HepG2 (cell line): ENCODE results near the gene ROS1. TPM values are rescaled to one million over a fixed set of nuclear protein-coding genes. Genes with fewer than 3 reads are reported as not detected.

Source experiments
- ATAC-seq: fragments of 200-7000 bp; cut with Tn5 transposase; 3 replicates; pipeline ENCODE4 v1.9.1; 2020; ENCODE audit warnings: mild to moderate bottlenecking, moderate library complexity
- BruUV-seq: library from RNA; stranded (reverse); fragments of 400-500 nt; replicated peaks from 2 replicates; lab custom pipeline; 2021; lab: Mats Ljungman, UMichigan
- CTCF ChIA-PET: fragments of 300-600 bp; formaldehyde crosslinking; extraction: SDS; loops from one replicate; lab custom pipeline; 2021; ENCODE audit warnings: low total read pairs, inconsistent platforms, low intra/inter-chr PET ratio; lab: Yijun Ruan, JAX
- POLR2A ChIA-PET: fragments of 350-600 bp; sonication (Branson Sonifier 250); formaldehyde crosslinking; loops from one replicate; lab custom pipeline; 2020; ENCODE audit warnings: antibody characterized with exemption, inconsistent platforms; lab: Yijun Ruan, JAX
- DNase-seq: peaks from one replicate; pipeline ENCODE4 v3.0.0-alpha.2; 2015; ENCODE audit warnings: low spot score
- FAIRE-seq: peaks from 3 replicates; lab custom pipeline; 2011; peaks lifted over from hg19 to GRCh38; lab: Jason Lieb, UNC
- H2AFZ ChIP-seq: one replicate; pipeline ENCODE4 v1.6.1; 2011; ENCODE audit warnings: low read length, inconsistent platforms
- H3K27ac ChIP-seq: fragments of 300-600 bp; 3 replicates; pipeline ENCODE4 v1.8.0; 2011; ENCODE audit warnings: mixed run types, mild to moderate bottlenecking, mixed read lengths, low read length, inconsistent platforms; ENCODE audit not compliant: insufficient read depth; ENCODE audit errors: extremely low read length
- H3K27me3 ChIP-seq, 2 experiments: fragments of 200-600 bp in 1 of 2; 2 replicates in 1 of 2; 3 replicates in 1 of 2; pipeline versions ENCODE4 v1.6.0 to v1.8.0; 2011; ENCODE audit warnings: low read length in 2 of 2, mild to moderate bottlenecking in 2 of 2, moderate library complexity in 2 of 2, inconsistent platforms in 1 of 2; ENCODE audit not compliant: insufficient read depth in 2 of 2, control insufficient read depth in 1 of 2
- H3K36me3 ChIP-seq, 2 experiments: fragments of 200-600 bp in 1 of 2; replicated peaks in 1 of 2; 2 replicates in 1 of 2; 3 replicates in 1 of 2; pipeline versions ENCODE4 v1.5.1 to v1.8.0; 2011; ENCODE audit warnings: low read length in 2 of 2, inconsistent platforms in 1 of 2; ENCODE audit not compliant: insufficient read depth in 2 of 2, control insufficient read depth in 1 of 2
- H3K4me1 ChIP-seq: 2 replicates; pipeline ENCODE4 v1.5.1; 2012; ENCODE audit warnings: low read length, inconsistent platforms; ENCODE audit not compliant: insufficient read depth
- H3K4me2 ChIP-seq: 2 replicates; pipeline ENCODE4 v1.6.0; 2011; ENCODE audit warnings: low read depth, low read length, inconsistent platforms
- H3K4me3 ChIP-seq, 3 experiments: fragments of 200-600 bp in 1 of 3; sonication (generic), shearing (Covaris generic) in 1 of 3; replicated peaks in 1 of 3; 2 replicates each; pipeline ENCODE4 v1.5.1; 2011 to 2016; ENCODE audit warnings: low read length in 3 of 3, inconsistent platforms in 2 of 3, low read depth in 2 of 3, mild to moderate bottlenecking in 2 of 3, control low read depth in 1 of 3, mixed read lengths in 1 of 3; ENCODE audit not compliant: insufficient read depth in 1 of 3
- H3K79me2 ChIP-seq: one replicate; pipeline ENCODE4 v1.6.1; 2011; ENCODE audit warnings: low read length, inconsistent platforms; ENCODE audit not compliant: insufficient read depth
- H3K9ac ChIP-seq: 2 replicates; pipeline ENCODE4 v1.6.0; 2011; ENCODE audit warnings: mild to moderate bottlenecking, low read depth, low read length, inconsistent platforms; ENCODE audit not compliant: insufficient read depth
- H3K9me3 ChIP-seq: 2 replicates; pipeline ENCODE4 v1.5.1; 2012; ENCODE audit warnings: mild to moderate bottlenecking, low read length
- H4K20me1 ChIP-seq: 2 replicates; pipeline ENCODE4 v1.6.0; 2011; ENCODE audit warnings: inconsistent platforms, mild to moderate bottlenecking, low read length, moderate library complexity; ENCODE audit not compliant: insufficient read depth
- FOXK2 ChIP-seq: fragments of 450-650 bp; IDR thresholded peaks from 2 replicates; pipeline ENCODE4 v1.6.1; 2016
- HMGA1 ChIP-seq: sonication (generic); formaldehyde crosslinking; conservative IDR thresholded peaks from 2 replicates; pipeline ENCODE4 v1.4.0; 2020; ENCODE audit warnings: missing genetic modification reagents
- HOXA9 ChIP-seq: sonication (generic); formaldehyde crosslinking; IDR thresholded peaks from 2 replicates; pipeline ENCODE4 v1.8.1; 2022; ENCODE audit warnings: missing genetic modification reagents, mild to moderate bottlenecking, moderate library complexity, borderline replicate concordance
- MAX ChIP-seq: IDR thresholded peaks from 2 replicates; pipeline ENCODE4 v1.6.1; 2012; ENCODE audit warnings: inconsistent platforms
- SIN3B ChIP-seq: fragments of 150-350 bp; IDR thresholded peaks from 2 replicates; pipeline ENCODE4 v1.6.1; 2014; ENCODE audit warnings: low read length
- TSC22D2 ChIP-seq: sonication (generic); formaldehyde crosslinking; IDR thresholded peaks from 2 replicates; pipeline ENCODE4 v1.5.1; 2020; ENCODE audit warnings: missing genetic modification reagents, mild to moderate bottlenecking, borderline replicate concordance
- ZFYVE20 ChIP-seq: sonication (generic); formaldehyde crosslinking; IDR thresholded peaks from 2 replicates; pipeline ENCODE4 v1.8.0; 2023; ENCODE audit warnings: low read depth, mild to moderate bottlenecking, moderate library complexity, missing genetic modification reagents, borderline replicate concordance
- ZNF430 ChIP-seq: sonication (generic); formaldehyde crosslinking; IDR thresholded peaks from 2 replicates; pipeline ENCODE4 v1.9.0; 2021; ENCODE audit warnings: mild to moderate bottlenecking, missing genetic modification reagents
- ZNF607 ChIP-seq: sonication (generic); formaldehyde crosslinking; IDR thresholded peaks from 2 replicates; pipeline ENCODE4 v1.5.1; 2020; ENCODE audit warnings: missing genetic modification reagents, mild to moderate bottlenecking, borderline replicate concordance
- ZNF83 ChIP-seq: sonication (generic); formaldehyde crosslinking; IDR thresholded peaks from 2 replicates; pipeline ENCODE4 v1.4.0; 2020; ENCODE audit warnings: missing genetic modification reagents, mild to moderate bottlenecking, borderline replicate concordance
- WGBS: methylation state at CpG from one replicate; pipeline ENCODE4 v1.1.6; 2017; ENCODE audit warnings: low lambda C conversion rate; 5-methylcytosine and 5-hydroxymethylcytosine counted together
- in situ Hi-C: cut with HindIII; loops from 2 replicates; pipeline ENCODE4 v1.10.0; 2017; ENCODE audit warnings: low pct_unique_long_range_greater_than_20kb; ENCODE audit not compliant: extremely low pct_ligation_motif_present
- intact Hi-C: fragments of 100-400 bp; cut with micrococcal nuclease; formaldehyde crosslinking; loops from one replicate; pipeline ENCODE4 v1.10.0; 2022; ENCODE audit not compliant: unreplicated experiment
- polyA plus RNA-seq, 8 experiments: library from polyadenylated mRNA; depleted of rRNA in 3 of 8; stranded (reverse) in 7 of 8; unstranded in 1 of 8; fragments of >200 nt; fragmentation: Illumina TruSeq in 4 of 8; extraction: Trizol in 4 of 8; gene quantifications; 2 replicates each; pipeline versions ENCODE4 v1.2.1 to v1.2.3, GENCODE V29; 2011 to 2016; ENCODE audit warnings: low read depth in 4 of 8, missing spikeins in 1 of 8, mixed read lengths in 1 of 8; ENCODE audit not compliant: insufficient read depth in 1 of 8
- total RNA-seq, 5 experiments: library from RNA; depleted of rRNA; stranded (reverse); fragments of >200 nt; fragmentation: Illumina TruSeq; extraction: Trizol; gene quantifications; 2 replicates each; pipeline ENCODE4 v1.2.3, GENCODE V29; 2016; ENCODE audit warnings: low read depth in 1 of 5
- TF ChIP-seq, protein P1 (sequence below): IDR thresholded peaks from 2 replicates; pipeline ENCODE4 v1.6.1; 2016; ENCODE audit warnings: low read depth
- TF ChIP-seq, protein P2 (sequence below): sonication (generic); formaldehyde crosslinking; IDR thresholded peaks from 2 replicates; pipeline ENCODE4 v1.4.0; 2020; ENCODE audit warnings: missing genetic modification reagents

The ROS1 gene
- total and polyA plus RNA-seq, 2 of the 13 experiments (the other 11 are each of a cell fraction or from before 2014, with no cell fraction given) = not detected

GRCh38 chr6:117290173-117290846 lies 135.4 kb downstream of the ROS1 start:
- no peak overlapping the region for H3K27ac ChIP-seq
- no peak overlapping the region for H3K9ac ChIP-seq
- H3K4me3 ChIP-seq = no peak overlapping the region
- no peaks in the 10 kb centered on the region for H4K20me1 ChIP-seq
- H3K9me3 ChIP-seq = no peaks in the 10 kb centered on the region
- no peaks in the 10 kb centered on the region for H3K4me1 ChIP-seq
- FAIRE-seq (no peak), DNase-seq (no peak)
- no peaks in the 10 kb centered on the region for H3K79me2 ChIP-seq
- no peaks in the 10 kb centered on the region for H3K27me3 ChIP-seq
- TF ChIP-seq, protein P1, sequence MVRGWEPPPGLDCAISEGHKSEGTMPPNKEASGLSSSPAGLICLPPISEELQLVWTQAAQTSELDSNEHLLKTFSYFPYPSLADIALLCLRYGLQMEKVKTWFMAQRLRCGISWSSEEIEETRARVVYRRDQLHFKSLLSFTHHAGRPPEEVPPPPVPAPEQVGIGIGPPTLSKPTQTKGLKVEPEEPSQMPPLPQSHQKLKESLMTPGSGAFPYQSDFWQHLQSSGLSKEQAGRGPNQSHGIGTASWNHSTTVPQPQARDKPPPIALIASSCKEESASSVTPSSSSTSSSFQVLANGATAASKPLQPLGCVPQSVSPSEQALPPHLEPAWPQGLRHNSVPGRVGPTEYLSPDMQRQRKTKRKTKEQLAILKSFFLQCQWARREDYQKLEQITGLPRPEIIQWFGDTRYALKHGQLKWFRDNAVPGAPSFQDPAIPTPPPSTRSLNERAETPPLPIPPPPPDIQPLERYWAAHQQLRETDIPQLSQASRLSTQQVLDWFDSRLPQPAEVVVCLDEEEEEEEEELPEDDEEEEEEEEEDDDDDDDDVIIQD (CRISPR knock-in tag) = no peak
- TF ChIP-seq, all 625 proteins: peak for 0
- H3K4me2 ChIP-seq = no peak overlapping the region
- no peak overlapping the region for H2AFZ ChIP-seq
- no peak for ATAC-seq
- POLR2A ChIA-PET = no interaction called here
- no peaks in the 10 kb centered on the region for H3K36me3 ChIP-seq
- 20% methylated on average over 3 of the region's 3 CpGs for WGBS
- no TSS peak for BruUV-seq
- CTCF ChIA-PET = no interaction called here
- in situ Hi-C loops = no loop called here
- intact Hi-C loops = no loop called here

DNA sequence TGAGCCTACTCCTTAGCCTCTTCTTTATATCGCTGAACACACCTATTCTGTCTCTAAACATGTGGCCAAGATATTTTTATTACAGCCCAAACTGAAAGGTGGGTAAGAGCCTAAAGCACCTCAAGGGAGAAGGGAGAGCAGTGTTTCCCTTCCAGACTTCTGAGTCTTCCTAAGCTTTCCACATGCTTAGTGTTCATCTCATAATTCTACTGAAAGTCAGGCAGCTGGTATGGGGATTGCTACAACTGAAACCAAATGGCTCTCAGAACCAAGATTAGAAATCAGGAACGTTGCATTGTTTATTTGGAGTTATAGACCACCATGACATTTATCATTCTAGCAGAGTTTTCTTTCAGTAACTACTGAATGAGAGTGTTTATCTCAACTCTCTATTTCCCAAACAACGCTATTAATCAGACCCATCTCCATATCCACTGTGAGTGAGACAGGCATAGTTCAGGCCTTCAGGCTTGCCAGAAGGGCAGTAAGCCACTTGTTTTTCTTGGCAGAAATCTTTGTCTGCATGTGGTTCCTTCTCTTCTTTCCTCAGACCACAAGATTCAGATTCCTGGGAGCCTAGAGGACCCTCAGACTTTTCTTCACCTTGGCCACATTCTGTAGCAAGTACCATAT lies 137.5 kb downstream of the ROS1 start:
- intact Hi-C loops (no loop called here), in situ Hi-C loops (no loop called here)
- H3K9ac ChIP-seq = no peak overlapping the region
- WGBS = 0% methylated on average over 3 of the region's 3 CpGs
- FAIRE-seq (no peak), ATAC-seq (no peak), DNase-seq (no peak)
- no peaks in the 10 kb centered on the region for H3K79me2 ChIP-seq
- no peaks in the 10 kb centered on the region for H3K4me1 ChIP-seq
- no peak overlapping the region for H3K27ac ChIP-seq
- ChIA-PET POLR2A (no interaction called here), CTCF (no interaction called here)
- no peak overlapping the region for H3K4me3 ChIP-seq
- no peak overlapping the region for H3K4me2 ChIP-seq
- H3K9me3 ChIP-seq = no peaks in the 10 kb centered on the region
- no TSS peak for BruUV-seq
- H4K20me1 ChIP-seq = no peaks in the 10 kb centered on the region
- H2AFZ ChIP-seq = no peak overlapping the region
- H3K27me3 ChIP-seq = no peaks in the 10 kb centered on the region
- no peaks in the 10 kb centered on the region for H3K36me3 ChIP-seq
- TF ChIP-seq SIN3B (no peak), MAX (no peak), ZNF430 (no peak), ZNF607 (CRISPR knock-in tag) (no peak), ZFYVE20 (no peak), ZNF83 (CRISPR knock-in tag) (no peak), TSC22D2 (CRISPR knock-in tag) (no peak), FOXK2 (no peak), HMGA1 (no peak), HOXA9 (CRISPR knock-in tag) (no peak)
- TF ChIP-seq, protein P2, sequence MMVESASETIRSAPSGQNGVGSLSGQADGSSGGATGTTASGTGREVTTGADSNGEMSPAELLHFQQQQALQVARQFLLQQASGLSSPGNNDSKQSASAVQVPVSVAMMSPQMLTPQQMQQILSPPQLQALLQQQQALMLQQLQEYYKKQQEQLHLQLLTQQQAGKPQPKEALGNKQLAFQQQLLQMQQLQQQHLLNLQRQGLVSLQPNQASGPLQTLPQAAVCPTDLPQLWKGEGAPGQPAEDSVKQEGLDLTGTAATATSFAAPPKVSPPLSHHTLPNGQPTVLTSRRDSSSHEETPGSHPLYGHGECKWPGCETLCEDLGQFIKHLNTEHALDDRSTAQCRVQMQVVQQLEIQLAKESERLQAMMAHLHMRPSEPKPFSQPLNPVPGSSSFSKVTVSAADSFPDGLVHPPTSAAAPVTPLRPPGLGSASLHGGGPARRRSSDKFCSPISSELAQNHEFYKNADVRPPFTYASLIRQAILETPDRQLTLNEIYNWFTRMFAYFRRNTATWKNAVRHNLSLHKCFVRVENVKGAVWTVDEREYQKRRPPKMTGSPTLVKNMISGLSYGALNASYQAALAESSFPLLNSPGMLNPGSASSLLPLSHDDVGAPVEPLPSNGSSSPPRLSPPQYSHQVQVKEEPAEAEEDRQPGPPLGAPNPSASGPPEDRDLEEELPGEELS (CRISPR knock-in tag) = no peak
